DND-41 (cell line): ENCODE results near the gene PLK2.

Experiments used
- CTCF ChIP-seq: IDR thresholded peaks from 2 replicates; pipeline ENCODE4 v1.5.1; 2012; ENCODE audit warnings: borderline replicate concordance, low read length, moderate library complexity, mild to moderate bottlenecking; ENCODE audit not compliant: poor library complexity, severe bottlenecking; ENCODE audit errors: extremely low read depth
- EZH2 ChIP-seq: IDR thresholded peaks from 3 replicates; pipeline ENCODE4 v1.6.1; 2012; ENCODE audit warnings: borderline replicate concordance, low read depth, mild to moderate bottlenecking, moderate library complexity, low read length, inconsistent platforms; ENCODE audit not compliant: severe bottlenecking

- TF ChIP-seq CTCF (no peak), EZH2 (no peak)
Observed at GRCh38 chr5:58412932-58413331, 47.0 kb downstream of the PLK2 start.
